Measurements from ENCODE around the gene BMPR1A. TPM values are rescaled to one million over a fixed set of nuclear protein-coding genes. Genes with fewer than 3 reads are reported as not detected.

Gene BMPR1A
- total and polyA plus RNA-seq, 2 of the 13 experiments (the other 11 are each of a cell fraction or from before 2014, with no cell fraction given), result 17.8 to 44.2 TPM

GRCh38 chr10:86710987-86711512 is 45.4 kb upstream of the BMPR1A start (continued):
- no peak; the same call in 1 of the 2 replicates for TF ChIP-seq NFYB (CRISPR knock-in tag; IDR thresholded peaks at IDR 0.05)
- 0 out of 2 replicates have a peak, but pooled peaks have one; percentile 70 for TF ChIP-seq CAMTA2 (CRISPR knock-in tag; IDR thresholded peaks at IDR 0.05; ENCODE audit: borderline replicate concordance)
- TF ChIP-seq HOMEZ (CRISPR knock-in tag; IDR thresholded peaks at IDR 0.05; ENCODE audit: low read depth), result no peak
- no peak for TF ChIP-seq FOSL1 (CRISPR knock-in tag; IDR thresholded peaks at IDR 0.05; ENCODE audit: borderline replicate concordance)
- no peak for TF ChIP-seq TGIF2 (CRISPR knock-in tag; IDR thresholded peaks at IDR 0.05)
- no peak for TF ChIP-seq ZNF713 (CRISPR knock-in tag; IDR thresholded peaks at IDR 0.05)
- TF ChIP-seq NR2F1 (CRISPR knock-in tag; IDR thresholded peaks at IDR 0.05), result no peak; a peak in 1 of 4 replicates
- no peak for TF ChIP-seq ZNF879 (CRISPR knock-in tag; IDR thresholded peaks at IDR 0.05)
- TF ChIP-seq ZFX (CRISPR knock-in tag; IDR thresholded peaks at IDR 0.05; ENCODE audit: low read depth), result peak; percentile 88
- TF ChIP-seq STAT6 (CRISPR knock-in tag; IDR thresholded peaks at IDR 0.05; ENCODE audit: borderline replicate concordance), result no peak
- peak; percentile 71; the same call in 1 of the 2 replicates for TF ChIP-seq TFDP1 (CRISPR knock-in tag; IDR thresholded peaks at IDR 0.05; ENCODE audit: borderline replicate concordance)
- no peak for TF ChIP-seq ZHX2 (IDR thresholded peaks at IDR 0.05; ENCODE audit: low read depth)
- no peak for TF ChIP-seq ZHX2 (CRISPR knock-in tag; IDR thresholded peaks at IDR 0.05; ENCODE audit: borderline replicate concordance)
- TF ChIP-seq ZSCAN29 (CRISPR knock-in tag; conservative IDR thresholded peaks at IDR 0.05), result 0 out of 2 replicates have a peak, but pooled peaks have one; percentile 49
- no peak for TF ChIP-seq MLLT10 (CRISPR knock-in tag; IDR thresholded peaks at IDR 0.05)
- peak; percentile 88 for TF ChIP-seq ZNF652 (CRISPR knock-in tag; IDR thresholded peaks at IDR 0.05; ENCODE audit: borderline replicate concordance, low read depth)
- peak; percentile 77 for TF ChIP-seq POGZ (CRISPR knock-in tag; IDR thresholded peaks at IDR 0.05)
- 0 out of 2 replicates have a peak, but pooled peaks have one; percentile 20 for TF ChIP-seq PPARG (CRISPR knock-in tag; conservative IDR thresholded peaks at IDR 0.05)
- no peak for TF ChIP-seq SNAPC5 (CRISPR knock-in tag; IDR thresholded peaks at IDR 0.05; ENCODE audit: borderline replicate concordance)

Measured in HepG2 (cell line).